Urothelium cell line (cell line): ENCODE results near the gene NOX3.

Experiments
- DNase-seq: peaks from one replicate; pipeline ENCODE4 v3.0.0; 2011; ENCODE audit warnings: low spot score, mixed read lengths
- FAIRE-seq: peaks from 2 replicates; lab custom pipeline; 2011; peaks lifted over from hg19 to GRCh38; lab: Jason Lieb, UNC

Gene NOX3

GRCh38 chr6:155402656-155403304, 52.9 kb downstream of the NOX3 start:
- DNase-seq (no peak), FAIRE-seq (no peak)

- DNase-seq (no peak), FAIRE-seq (no peak)
These were observed 55.0 kb downstream of the NOX3 start for GRCh38 chr6:155400654-155400965.

GRCh38 chr6:155399745-155400653, 55.6 kb downstream of the NOX3 start:
- no peak for DNase-seq

GRCh38 chr6:155399062-155399744, 56.4 kb downstream of the NOX3 start:
- DNase-seq = no peak
- no peak for FAIRE-seq

More at GRCh38 chr6:155399745-155400653, 55.6 kb downstream of the NOX3 start:
- FAIRE-seq = no peak

GRCh38 chr6:155398701-155399061, 57.0 kb downstream of the NOX3 start:
- no peak for FAIRE-seq
- DNase-seq = no peak

- FAIRE-seq = no peak
- no peak for DNase-seq
These were observed 57.4 kb downstream of the NOX3 start for GRCh38 chr6:155398221-155398620.

GRCh38 chr6:155397172-155397705, 58.4 kb downstream of the NOX3 start:
- no peak for DNase-seq
- no peak for FAIRE-seq

- FAIRE-seq = no peak
- no peak for DNase-seq
These were observed 59.0 kb downstream of the NOX3 start for GRCh38 chr6:155396605-155397004.

GRCh38 chr6:155395339-155395738, 60.3 kb downstream of the NOX3 start:
- no peak for DNase-seq
- no peak for FAIRE-seq

GRCh38 chr6:155389130-155389529, 66.5 kb downstream of the NOX3 start:
- DNase-seq (no peak), FAIRE-seq (no peak)

GRCh38 chr6:155388591-155388990, 67.0 kb downstream of the NOX3 start:
- DNase-seq (no peak), FAIRE-seq (no peak)

GRCh38 chr6:155387481-155387880, 68.2 kb downstream of the NOX3 start:
- no peak for DNase-seq
- FAIRE-seq = no peak

- FAIRE-seq (no peak), DNase-seq (no peak)
These were observed 71.2 kb downstream of the NOX3 start for GRCh38 chr6:155384321-155384952.

- DNase-seq (no peak), FAIRE-seq (no peak)
These were observed 71.7 kb downstream of the NOX3 start for GRCh38 chr6:155383913-155384312.

GRCh38 chr6:155382338-155382685, 73.3 kb downstream of the NOX3 start:
- FAIRE-seq (no peak), DNase-seq (no peak)

GRCh38 chr6:155381673-155382337, 73.8 kb downstream of the NOX3 start:
- DNase-seq (no peak), FAIRE-seq (no peak)

- FAIRE-seq (no peak), DNase-seq (no peak)
These were observed 74.8 kb downstream of the NOX3 start for GRCh38 chr6:155380666-155381332.

GRCh38 chr6:155378724-155379123, 76.9 kb downstream of the NOX3 start:
- no peak for DNase-seq
- no peak for FAIRE-seq

GRCh38 chr6:155378276-155378675, 77.4 kb downstream of the NOX3 start:
- FAIRE-seq (no peak), DNase-seq (no peak)

GRCh38 chr6:155377061-155377460, 78.6 kb downstream of the NOX3 start:
- DNase-seq = no peak
- FAIRE-seq = no peak
